Activated T-helper 1 cell treated with anti-CD3 and anti-CD28 coated beads, Interleukin-2, amount 50 U/mL, for 16 hours (primary cell): ENCODE data around the gene SLC10A1.

Experiments used
- DNase-seq, 2 donors: peaks; one replicate each; pipeline ENCODE4 v3.0.0-alpha.2; 2020; ENCODE audit warnings: low read depth in 1 of 2, low spot score in 1 of 2

SLC10A1 gene

GRCh38 chr14:69726761-69727511 lies 70.1 kb downstream of the SLC10A1 start:
- DNase-seq, result peak; percentile 71 to 78
